Activated CD8-positive, alpha-beta T cell treated with anti-CD3 and anti-CD28 coated beads, Interleukin-2, amount 10 ng/mL, durations not matched to agents 7 days and 5 days (primary cell): ENCODE results near the gene ARID2. TPM values are rescaled to one million over a fixed set of nuclear protein-coding genes. Genes with fewer than 3 reads are reported as not detected.

Source experiments
- ATAC-seq: fragments of 150-1000 bp; cut with Tn5 transposase; one replicate; pipeline ENCODE4 v1.10.0; 2021; ENCODE audit warnings: moderate library complexity
- CTCF ChIA-PET: fragments of 350-600 bp; sonication (Branson Sonifier 250); formaldehyde crosslinking; loops from one replicate; lab custom pipeline; 2021; ENCODE audit warnings: antibody characterized with exemption; lab: Charles Lee
- POLR2A ChIA-PET: fragments of 350-600 bp; sonication (Branson Sonifier 250); formaldehyde crosslinking; loops from one replicate; lab custom pipeline; 2021; ENCODE audit warnings: antibody characterized with exemption; lab: Charles Lee
- DNase-seq: peaks from one replicate; pipeline ENCODE4 v3.0.0-alpha.2; 2020
- H3K27ac Mint-ChIP-seq: one replicate; pipeline ENCODE4 v1.8.0; 2021; ENCODE audit warnings: mild to moderate bottlenecking, mixed read lengths
- H3K27me3 Mint-ChIP-seq: one replicate; pipeline ENCODE4 v1.8.0; 2021; ENCODE audit warnings: low read depth, mixed read lengths
- H3K36me3 Mint-ChIP-seq: one replicate; pipeline ENCODE4 v1.8.0; 2021; ENCODE audit warnings: low read depth, mixed read lengths
- H3K4me1 Mint-ChIP-seq: one replicate; pipeline ENCODE4 v1.8.0; 2021; ENCODE audit warnings: low read depth, mixed read lengths
- H3K4me3 Mint-ChIP-seq: one replicate; pipeline ENCODE4 v1.8.0; 2021; ENCODE audit warnings: mild to moderate bottlenecking, mixed read lengths
- H3K9me3 Mint-ChIP-seq: one replicate; pipeline ENCODE4 v1.8.0; 2022; ENCODE audit warnings: mixed read lengths; ENCODE audit not compliant: insufficient read depth
- total RNA-seq, 2 experiments: library from RNA; stranded (reverse); gene quantifications; one replicate each; pipeline ENCODE4 v1.2.3, GENCODE V29; 2021

The ARID2 gene, protein sequence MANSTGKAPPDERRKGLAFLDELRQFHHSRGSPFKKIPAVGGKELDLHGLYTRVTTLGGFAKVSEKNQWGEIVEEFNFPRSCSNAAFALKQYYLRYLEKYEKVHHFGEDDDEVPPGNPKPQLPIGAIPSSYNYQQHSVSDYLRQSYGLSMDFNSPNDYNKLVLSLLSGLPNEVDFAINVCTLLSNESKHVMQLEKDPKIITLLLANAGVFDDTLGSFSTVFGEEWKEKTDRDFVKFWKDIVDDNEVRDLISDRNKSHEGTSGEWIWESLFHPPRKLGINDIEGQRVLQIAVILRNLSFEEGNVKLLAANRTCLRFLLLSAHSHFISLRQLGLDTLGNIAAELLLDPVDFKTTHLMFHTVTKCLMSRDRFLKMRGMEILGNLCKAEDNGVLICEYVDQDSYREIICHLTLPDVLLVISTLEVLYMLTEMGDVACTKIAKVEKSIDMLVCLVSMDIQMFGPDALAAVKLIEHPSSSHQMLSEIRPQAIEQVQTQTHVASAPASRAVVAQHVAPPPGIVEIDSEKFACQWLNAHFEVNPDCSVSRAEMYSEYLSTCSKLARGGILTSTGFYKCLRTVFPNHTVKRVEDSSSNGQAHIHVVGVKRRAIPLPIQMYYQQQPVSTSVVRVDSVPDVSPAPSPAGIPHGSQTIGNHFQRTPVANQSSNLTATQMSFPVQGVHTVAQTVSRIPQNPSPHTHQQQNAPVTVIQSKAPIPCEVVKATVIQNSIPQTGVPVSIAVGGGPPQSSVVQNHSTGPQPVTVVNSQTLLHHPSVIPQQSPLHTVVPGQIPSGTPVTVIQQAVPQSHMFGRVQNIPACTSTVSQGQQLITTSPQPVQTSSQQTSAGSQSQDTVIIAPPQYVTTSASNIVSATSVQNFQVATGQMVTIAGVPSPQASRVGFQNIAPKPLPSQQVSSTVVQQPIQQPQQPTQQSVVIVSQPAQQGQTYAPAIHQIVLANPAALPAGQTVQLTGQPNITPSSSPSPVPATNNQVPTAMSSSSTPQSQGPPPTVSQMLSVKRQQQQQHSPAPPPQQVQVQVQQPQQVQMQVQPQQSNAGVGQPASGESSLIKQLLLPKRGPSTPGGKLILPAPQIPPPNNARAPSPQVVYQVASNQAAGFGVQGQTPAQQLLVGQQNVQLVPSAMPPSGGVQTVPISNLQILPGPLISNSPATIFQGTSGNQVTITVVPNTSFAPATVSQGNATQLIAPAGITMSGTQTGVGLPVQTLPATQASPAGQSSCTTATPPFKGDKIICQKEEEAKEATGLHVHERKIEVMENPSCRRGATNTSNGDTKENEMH (N-terminal part only)
- total RNA-seq: 10 to 100 TPM; 49.0 to 52.3 TPM

DNA sequence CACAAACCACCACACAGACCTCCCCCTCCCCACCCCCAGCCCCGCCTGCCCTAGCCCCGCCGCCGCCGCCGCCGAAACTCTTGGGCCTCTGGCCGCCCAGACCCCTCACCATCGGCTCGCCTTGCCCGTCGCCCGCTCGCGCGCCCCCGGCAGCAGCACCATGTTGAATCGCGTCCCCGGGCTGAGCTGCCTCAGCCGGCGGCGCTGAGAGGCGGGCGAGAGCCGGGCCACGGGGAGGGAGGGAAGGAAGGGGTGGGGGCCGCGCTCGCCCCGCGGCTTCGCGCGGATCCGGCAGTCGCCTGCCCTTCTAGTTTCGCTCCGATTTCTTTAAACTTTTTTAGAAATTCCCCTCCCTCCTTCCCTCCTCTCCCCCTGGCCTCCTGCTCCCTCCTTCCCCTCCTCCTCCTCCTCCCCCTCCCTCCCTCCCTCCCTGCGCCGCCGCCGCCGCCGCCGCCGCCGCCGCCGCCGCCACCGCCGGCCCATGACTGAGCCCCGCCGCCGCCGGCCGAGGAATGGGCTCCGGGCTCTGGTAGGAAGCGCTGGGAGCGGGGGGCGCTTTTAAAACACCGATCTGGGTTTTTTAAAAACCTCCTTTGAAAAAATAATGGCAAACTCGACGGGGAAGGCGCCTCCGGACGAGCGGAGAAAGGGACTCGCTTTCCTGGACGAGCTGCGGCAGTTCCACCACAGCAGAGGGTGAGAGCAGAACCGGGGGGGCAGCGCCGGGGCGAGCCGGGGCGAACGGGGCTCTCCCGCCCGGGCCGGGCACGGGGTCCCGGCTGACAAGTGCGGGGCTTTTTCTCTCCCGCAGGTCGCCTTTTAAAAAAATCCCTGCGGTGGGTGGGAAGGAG lies at the start of gene ARID2:
Gene ARID2 (plus strand): TSS at position 474 of the 851 bp plus-strand sequence. CDS start 131 bp downstream, at position 605.
- POLR2A ChIA-PET: interaction anchor here (0.6 to 6.0 kb wide), 19 partner anchors 9 to 540 kb away, joined by 3 to 57 read pairs (median 5); partner anchors contain the start of genes SCAF11 and SLC38A1
- DNase-seq (peak; percentile 72), ATAC-seq (peak; percentile 34)
- peaks cover 42% of the 10 kb centered on the region for H3K36me3 Mint-ChIP-seq
- H3K27ac Mint-ChIP-seq: peak within 1 kb of the TSS; percentile 99
- no peaks in the 10 kb centered on the region for H3K27me3 Mint-ChIP-seq
- CTCF ChIA-PET: interaction anchor here (0.9 to 11.5 kb wide), 9 partner anchors 13 to 183 kb away, joined by 3 to 195 read pairs (median 5); no protein-coding TSS in a partner anchor
- H3K4me1 Mint-ChIP-seq: peaks cover 21% of the 10 kb centered on the region
- no peaks in the 10 kb centered on the region for H3K9me3 Mint-ChIP-seq
- H3K4me3 Mint-ChIP-seq: peak within 1 kb of the TSS; percentile 100

DNA sequence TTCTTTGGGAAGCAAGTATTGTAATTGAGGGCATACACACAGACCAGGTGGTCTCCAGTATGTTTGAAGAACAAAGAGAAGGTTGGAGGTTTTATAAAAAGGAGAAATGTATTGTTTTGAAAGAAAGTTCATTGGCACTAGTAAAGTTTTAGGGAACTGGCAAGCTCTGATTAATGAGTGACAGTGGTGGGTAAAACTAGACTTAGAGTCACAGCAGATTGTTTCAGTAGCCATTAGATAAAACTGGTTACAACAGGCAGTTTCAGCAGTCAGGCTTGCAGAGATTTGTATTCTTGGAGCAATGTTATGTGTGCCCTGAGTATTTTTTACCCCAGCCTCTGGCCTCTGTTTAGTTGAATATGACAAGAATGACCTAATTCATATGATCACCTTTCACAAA lies 49.1 kb upstream of the ARID2 start:
- H3K4me1 Mint-ChIP-seq: peaks cover 5% of the 10 kb centered on the region
- ChIA-PET POLR2A (interaction anchor here (1.7 kb wide), 1 partner anchor 48 kb away, joined by 4 read pairs; no protein-coding TSS in a partner anchor), CTCF (interaction anchor here (0.9 to 1.3 kb wide), 3 partner anchors 44 to 136 kb away, joined by 3 to 5 read pairs (median 5); no protein-coding TSS in a partner anchor)
- no peak for ATAC-seq
- no peak overlapping the region for H3K4me3 Mint-ChIP-seq
- H3K27ac Mint-ChIP-seq: no peak overlapping the region
- no peak for DNase-seq
- H3K36me3 Mint-ChIP-seq: peaks cover 10% of the 10 kb centered on the region
- peaks cover 3% of the 10 kb centered on the region for H3K27me3 Mint-ChIP-seq
- H3K9me3 Mint-ChIP-seq: peaks cover 9% of the 10 kb centered on the region

DNA sequence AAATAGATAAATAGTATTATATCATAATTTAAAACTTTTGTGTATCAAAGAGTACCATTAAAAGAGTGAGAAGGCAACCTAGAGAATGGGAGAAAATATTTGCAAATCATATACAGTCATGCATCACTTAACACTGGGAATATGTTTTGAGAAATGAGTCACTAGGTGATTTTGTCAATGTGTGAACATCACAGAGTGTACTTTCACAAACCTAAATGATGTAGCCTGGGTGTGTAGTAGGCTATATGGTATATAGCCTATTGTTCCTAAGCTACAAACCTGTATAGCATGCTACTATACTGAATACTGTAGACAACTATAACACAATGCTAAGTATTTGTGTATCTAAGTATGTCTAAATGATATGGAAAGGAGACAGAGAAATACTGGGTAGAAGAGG lies 48.0 kb upstream of the ARID2 start:
- Mint-ChIP-seq H3K9me3 (peaks cover 7% of the 10 kb centered on the region), H3K27me3 (peaks cover 3% of the 10 kb centered on the region), H3K4me1 (peaks cover 16% of the 10 kb centered on the region), H3K36me3 (peaks cover 6% of the 10 kb centered on the region), H3K4me3 (no peak overlapping the region), H3K27ac (no peak overlapping the region)
- CTCF ChIA-PET: no interaction called here
- no peak for ATAC-seq
- DNase-seq: no peak
- POLR2A ChIA-PET: no interaction called here

DNA sequence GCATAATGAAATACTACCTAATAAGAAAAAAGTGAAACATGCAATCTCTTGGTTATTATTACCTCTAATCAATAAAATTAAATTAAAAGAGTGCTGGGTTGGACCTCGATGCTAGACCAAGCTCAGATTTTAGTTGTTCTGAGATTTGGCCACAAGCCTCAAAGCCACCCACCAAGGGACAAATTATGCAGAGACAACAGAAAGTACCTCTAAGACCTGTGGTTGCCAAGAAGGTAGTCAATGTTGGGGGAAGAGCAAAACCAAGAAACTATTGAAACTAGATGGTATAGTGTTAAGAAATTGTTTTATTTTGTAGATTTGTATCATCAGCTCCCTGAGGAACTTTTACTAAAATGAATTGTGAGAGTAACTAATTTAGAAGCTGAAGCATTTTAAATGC lies 43.8 kb upstream of the ARID2 start:
- POLR2A ChIA-PET: no interaction called here
- H3K27ac Mint-ChIP-seq: no peak overlapping the region
- H3K27me3 Mint-ChIP-seq: peaks cover 5% of the 10 kb centered on the region
- H3K36me3 Mint-ChIP-seq: no peaks in the 10 kb centered on the region
- CTCF ChIA-PET: interaction anchor here (0.6 to 3.1 kb wide), 11 partner anchors 10 to 146 kb away, joined by 3 to 14 read pairs (median 4); no protein-coding TSS in a partner anchor
- ATAC-seq: no peak
- DNase-seq: no peak
- no peak overlapping the region for H3K4me3 Mint-ChIP-seq
- peaks cover 26% of the 10 kb centered on the region for H3K4me1 Mint-ChIP-seq
- H3K9me3 Mint-ChIP-seq: no peaks in the 10 kb centered on the region

DNA sequence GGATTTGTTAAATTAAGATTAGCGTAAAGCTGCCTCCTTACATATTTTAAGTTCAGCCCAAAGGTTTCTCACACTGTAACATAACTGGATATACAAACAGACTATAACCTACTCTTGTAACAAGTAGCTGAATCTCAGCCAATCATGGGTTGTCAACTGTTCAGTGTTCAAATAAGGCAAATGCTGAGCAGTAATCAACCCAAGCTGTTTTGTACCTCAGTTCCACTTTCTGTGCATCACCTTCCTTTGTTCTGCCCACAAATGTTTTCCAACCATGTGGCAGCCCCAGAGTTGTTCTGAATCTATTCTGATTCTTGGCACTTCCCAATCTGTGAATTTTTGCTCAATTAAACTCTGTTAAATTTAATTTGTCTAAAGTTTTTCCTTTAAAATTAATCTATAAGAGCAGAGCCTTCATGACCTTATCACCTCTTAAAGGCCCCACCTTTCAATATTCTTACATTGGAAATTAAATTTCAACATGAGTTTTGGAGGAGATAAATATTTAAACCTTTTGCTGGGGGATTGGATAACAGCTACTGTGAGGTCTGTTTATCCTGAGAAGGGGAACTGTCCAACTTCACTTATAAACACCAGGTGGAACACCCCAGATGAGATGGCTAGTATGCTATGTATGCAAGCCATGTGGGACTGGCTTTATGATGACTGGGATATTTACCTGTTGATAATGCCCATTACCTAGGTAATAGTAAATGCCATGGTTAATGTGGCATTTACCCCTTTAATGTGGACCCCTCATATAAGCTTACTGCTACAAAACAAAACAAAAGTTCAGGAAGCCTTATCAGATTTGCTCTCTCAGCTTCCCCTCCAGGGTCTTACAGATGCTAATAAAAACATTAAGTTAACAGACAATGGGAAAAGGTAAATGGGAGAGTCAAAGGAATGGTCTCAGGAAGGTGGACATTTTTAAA lies 42.2 kb upstream of the ARID2 start:
- no peak overlapping the region for H3K27ac Mint-ChIP-seq

DNA sequence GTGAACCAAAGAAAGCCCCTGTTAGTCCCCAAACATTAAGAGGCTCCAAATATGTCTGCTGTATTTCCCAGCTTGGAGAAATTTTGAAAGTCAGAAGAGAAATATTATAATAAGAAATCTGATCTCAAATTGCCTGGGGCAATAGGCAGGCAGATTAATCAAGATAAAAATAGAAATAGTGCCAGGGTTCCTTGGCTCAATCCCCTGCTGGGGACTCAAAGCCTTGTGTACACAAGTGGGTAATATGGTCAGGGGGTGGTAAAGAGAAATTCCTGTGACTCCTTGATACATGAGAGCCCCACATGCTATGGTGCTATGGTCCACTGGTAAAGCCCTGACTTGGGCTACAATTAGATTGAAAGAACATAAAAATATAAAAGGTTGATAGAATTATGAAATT lies 41.3 kb upstream of the ARID2 start:
- H3K27ac Mint-ChIP-seq: no peak overlapping the region
- H3K36me3 Mint-ChIP-seq: no peaks in the 10 kb centered on the region
- CTCF ChIA-PET: no interaction called here
- H3K4me1 Mint-ChIP-seq: peaks cover 26% of the 10 kb centered on the region
- POLR2A ChIA-PET: no interaction called here
- no peak for ATAC-seq
- H3K9me3 Mint-ChIP-seq: no peaks in the 10 kb centered on the region
- no peak overlapping the region for H3K4me3 Mint-ChIP-seq
- DNase-seq: no peak
- peaks cover 5% of the 10 kb centered on the region for H3K27me3 Mint-ChIP-seq

More for the DNA sequence above, 42.2 kb upstream of the ARID2 start:
- Mint-ChIP-seq H3K4me3 (no peak overlapping the region), H3K4me1 (peaks cover 26% of the 10 kb centered on the region), H3K27me3 (peaks cover 5% of the 10 kb centered on the region), H3K36me3 (no peaks in the 10 kb centered on the region), H3K9me3 (no peaks in the 10 kb centered on the region)
- DNase-seq (no peak), ATAC-seq (no peak)
- ChIA-PET CTCF (interaction anchor here (0.8 to 3.1 kb wide), 7 partner anchors 8 to 175 kb away, joined by 3 to 14 read pairs (median 4); no protein-coding TSS in a partner anchor), POLR2A (no interaction called here)

DNA sequence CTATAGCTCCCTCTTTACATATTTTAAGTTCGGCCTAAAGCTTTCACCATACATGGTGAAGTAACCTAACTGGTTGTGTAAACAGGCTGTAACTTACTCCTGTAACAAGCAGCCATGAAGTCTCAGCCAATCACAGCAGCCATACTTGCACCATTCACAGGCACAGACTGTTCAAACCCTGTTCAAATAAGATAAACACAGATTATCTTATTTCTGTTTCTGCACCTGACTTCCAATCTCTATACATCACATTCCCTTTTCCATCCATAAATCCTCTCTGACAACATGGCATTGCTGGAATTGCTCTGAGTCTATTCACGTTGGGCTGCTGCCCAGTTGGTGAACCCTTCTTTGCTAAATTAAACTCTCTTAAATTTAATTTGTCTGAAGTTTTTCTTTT lies 34.5 kb upstream of the ARID2 start:
- ChIA-PET POLR2A (no interaction called here), CTCF (interaction anchor here (1.0 to 1.4 kb wide), 3 partner anchors 8 to 152 kb away, joined by 3 read pairs; no protein-coding TSS in a partner anchor)
- no peak overlapping the region for H3K4me3 Mint-ChIP-seq
- peaks cover 2% of the 10 kb centered on the region for H3K36me3 Mint-ChIP-seq
- H3K4me1 Mint-ChIP-seq: peaks cover 11% of the 10 kb centered on the region
- no peak overlapping the region for H3K27ac Mint-ChIP-seq
- H3K27me3 Mint-ChIP-seq: peaks cover 2% of the 10 kb centered on the region
- H3K9me3 Mint-ChIP-seq: peaks cover 3% of the 10 kb centered on the region
- DNase-seq (no peak), ATAC-seq (no peak)

DNA sequence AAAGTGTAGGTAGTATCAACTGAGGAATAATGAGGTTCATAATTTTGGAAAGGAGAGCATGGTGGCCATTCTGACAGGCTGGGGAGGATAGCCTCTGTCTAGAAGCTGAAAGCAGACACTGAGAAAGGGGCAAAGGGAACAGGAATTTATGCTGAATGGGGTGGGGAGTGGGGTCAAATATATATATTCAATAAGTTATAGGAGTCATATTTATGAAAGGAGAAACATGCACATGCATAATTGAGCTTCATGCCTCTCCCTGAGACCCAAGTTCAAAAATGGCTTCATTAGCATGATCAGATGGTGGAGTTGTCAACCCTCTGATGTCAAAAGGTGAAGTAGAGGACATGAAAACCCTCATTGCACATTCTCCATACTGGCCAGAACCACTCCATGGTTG lies 33.9 kb upstream of the ARID2 start:
- no peak overlapping the region for H3K27ac Mint-ChIP-seq
- no peaks in the 10 kb centered on the region for H3K27me3 Mint-ChIP-seq
- DNase-seq (no peak), ATAC-seq (no peak)
- H3K9me3 Mint-ChIP-seq: peaks cover 3% of the 10 kb centered on the region
- H3K4me3 Mint-ChIP-seq: no peak overlapping the region
- H3K4me1 Mint-ChIP-seq: peaks cover 11% of the 10 kb centered on the region
- ChIA-PET CTCF (interaction anchor here (1.0 to 1.4 kb wide), 3 partner anchors 9 to 152 kb away, joined by 3 read pairs; no protein-coding TSS in a partner anchor), POLR2A (no interaction called here)
- H3K36me3 Mint-ChIP-seq: peaks cover 2% of the 10 kb centered on the region

DNA sequence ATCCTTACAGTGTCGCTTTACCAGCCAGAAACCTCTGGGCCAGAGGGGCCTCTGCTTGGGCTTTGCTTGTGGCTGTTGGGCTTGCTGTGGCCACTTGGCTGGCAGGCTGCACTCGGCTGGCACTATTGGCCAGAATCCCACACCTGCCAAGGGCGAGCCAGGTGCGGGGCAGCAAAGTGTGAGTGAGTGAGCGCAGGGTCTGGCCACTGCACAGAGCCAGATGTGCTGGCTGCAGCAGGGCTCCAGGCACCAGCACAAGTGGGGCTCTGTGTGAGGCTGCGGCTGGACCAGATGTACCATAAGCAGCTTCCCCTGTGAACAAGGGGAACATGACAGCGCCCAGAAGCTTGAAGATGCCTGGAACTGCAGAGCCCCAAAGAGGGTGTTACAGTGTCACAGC lies 33.5 kb upstream of the ARID2 start:
- no peaks in the 10 kb centered on the region for H3K27me3 Mint-ChIP-seq
- CTCF ChIA-PET: interaction anchor here (1.4 kb wide), 1 partner anchor 151 kb away, joined by 3 read pairs; no protein-coding TSS in a partner anchor
- DNase-seq: no peak
- POLR2A ChIA-PET: no interaction called here
- peaks cover 6% of the 10 kb centered on the region for H3K9me3 Mint-ChIP-seq
- no peak overlapping the region for H3K4me3 Mint-ChIP-seq
- H3K27ac Mint-ChIP-seq: no peak overlapping the region
- H3K4me1 Mint-ChIP-seq: peaks cover 11% of the 10 kb centered on the region
- no peak for ATAC-seq
- peaks cover 2% of the 10 kb centered on the region for H3K36me3 Mint-ChIP-seq
